Stimulated activated naive CD8-positive, alpha-beta T cell treated with anti-CD3 and anti-CD28 coated beads, Interleukin-15, Interleukin-2, amounts not matched to agents 100 ng/mL and 50 ng/mL, for 24 hours (primary cell): ENCODE results near the gene OLA1.

Experiments used
- H3K27ac Mint-ChIP-seq: one replicate; pipeline ENCODE4 v1.8.0; 2021; ENCODE audit warnings: mild to moderate bottlenecking, mixed read lengths
- H3K27me3 Mint-ChIP-seq: one replicate; pipeline ENCODE4 v1.8.0; 2021; ENCODE audit warnings: mixed read lengths
- H3K36me3 Mint-ChIP-seq: one replicate; pipeline ENCODE4 v1.8.0; 2021; ENCODE audit warnings: low read depth, mixed read lengths
- H3K4me1 Mint-ChIP-seq: one replicate; pipeline ENCODE4 v1.8.0; 2021; ENCODE audit warnings: low read depth, mixed read lengths
- H3K4me3 Mint-ChIP-seq: one replicate; pipeline ENCODE4 v1.8.0; 2021; ENCODE audit warnings: mild to moderate bottlenecking, mixed read lengths
- H3K9me3 Mint-ChIP-seq: one replicate; pipeline ENCODE4 v1.8.0; 2021; ENCODE audit warnings: mixed read lengths

Gene OLA1

GRCh38 chr2:174177316-174177890 lies 70.9 kb downstream of the OLA1 start:
- no peak overlapping the region for H3K4me3 Mint-ChIP-seq
- H3K4me1 Mint-ChIP-seq = peaks cover 13% of the 10 kb centered on the region
- H3K36me3 Mint-ChIP-seq = peaks cover 68% of the 10 kb centered on the region
- no peaks in the 10 kb centered on the region for H3K27me3 Mint-ChIP-seq
- H3K27ac Mint-ChIP-seq = no peak overlapping the region
- peaks cover 16% of the 10 kb centered on the region for H3K9me3 Mint-ChIP-seq

GRCh38 chr2:174176898-174177297 lies 71.4 kb downstream of the OLA1 start:
- no peak overlapping the region for H3K4me3 Mint-ChIP-seq
- peaks cover 18% of the 10 kb centered on the region for H3K9me3 Mint-ChIP-seq
- no peaks in the 10 kb centered on the region for H3K27me3 Mint-ChIP-seq
- peaks cover 71% of the 10 kb centered on the region for H3K36me3 Mint-ChIP-seq
- no peak overlapping the region for H3K27ac Mint-ChIP-seq
- H3K4me1 Mint-ChIP-seq = peaks cover 13% of the 10 kb centered on the region

DNA sequence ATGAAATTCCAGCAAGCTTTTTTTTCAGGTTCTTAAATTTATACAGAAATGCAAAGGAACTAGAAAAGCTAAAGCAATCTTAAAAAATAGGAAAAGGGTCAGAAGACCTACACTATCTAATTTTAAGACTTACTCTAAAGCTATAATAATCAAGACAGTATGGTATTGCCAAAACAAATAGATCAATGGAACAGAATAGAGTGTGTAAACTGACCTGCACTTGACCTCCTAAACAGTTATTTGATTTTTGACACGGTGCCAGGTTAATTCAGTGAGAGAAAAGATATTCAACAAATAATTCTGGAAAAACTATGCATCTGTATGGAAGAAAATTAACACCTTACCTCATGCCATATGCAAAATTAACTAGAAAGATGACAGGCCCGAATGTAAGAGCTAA lies 73.6 kb downstream of the OLA1 start:
- peaks cover 9% of the 10 kb centered on the region for H3K4me1 Mint-ChIP-seq
- H3K36me3 Mint-ChIP-seq = peaks cover 75% of the 10 kb centered on the region
- H3K9me3 Mint-ChIP-seq = peaks cover 27% of the 10 kb centered on the region
- H3K27ac Mint-ChIP-seq = no peak overlapping the region
- no peaks in the 10 kb centered on the region for H3K27me3 Mint-ChIP-seq
- H3K4me3 Mint-ChIP-seq = no peak overlapping the region

DNA sequence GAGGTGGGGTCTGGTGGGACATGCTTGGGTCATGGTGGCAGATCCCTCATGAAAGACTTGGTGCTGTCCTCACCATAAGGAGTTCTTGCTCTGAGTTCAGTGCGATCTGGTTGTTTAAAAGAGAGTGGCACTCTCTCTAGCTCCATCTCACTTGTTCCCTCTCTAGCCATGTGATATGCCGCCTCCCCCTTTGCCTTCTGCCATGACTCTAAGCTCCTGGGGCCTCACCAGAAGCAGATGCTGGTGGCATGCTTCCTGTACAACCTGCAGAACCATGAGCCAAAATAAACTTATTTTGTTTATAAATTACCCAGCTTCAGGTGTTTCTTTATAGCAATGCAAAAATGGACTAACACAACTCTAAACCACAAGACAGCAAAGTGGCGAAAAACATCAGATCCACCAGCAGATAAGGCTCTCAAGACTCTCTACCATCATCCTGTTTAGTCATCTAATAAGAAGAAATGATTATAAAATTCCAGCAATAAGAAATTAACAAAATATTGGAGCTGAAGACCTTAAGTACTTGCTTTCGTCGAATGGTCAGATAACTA lies 75.5 kb downstream of the OLA1 start:
- Mint-ChIP-seq H3K4me1 (peaks cover 11% of the 10 kb centered on the region), H3K9me3 (peaks cover 40% of the 10 kb centered on the region), H3K4me3 (no peak overlapping the region), H3K36me3 (peaks cover 93% of the 10 kb centered on the region), H3K27ac (no peak overlapping the region), H3K27me3 (no peaks in the 10 kb centered on the region)

DNA sequence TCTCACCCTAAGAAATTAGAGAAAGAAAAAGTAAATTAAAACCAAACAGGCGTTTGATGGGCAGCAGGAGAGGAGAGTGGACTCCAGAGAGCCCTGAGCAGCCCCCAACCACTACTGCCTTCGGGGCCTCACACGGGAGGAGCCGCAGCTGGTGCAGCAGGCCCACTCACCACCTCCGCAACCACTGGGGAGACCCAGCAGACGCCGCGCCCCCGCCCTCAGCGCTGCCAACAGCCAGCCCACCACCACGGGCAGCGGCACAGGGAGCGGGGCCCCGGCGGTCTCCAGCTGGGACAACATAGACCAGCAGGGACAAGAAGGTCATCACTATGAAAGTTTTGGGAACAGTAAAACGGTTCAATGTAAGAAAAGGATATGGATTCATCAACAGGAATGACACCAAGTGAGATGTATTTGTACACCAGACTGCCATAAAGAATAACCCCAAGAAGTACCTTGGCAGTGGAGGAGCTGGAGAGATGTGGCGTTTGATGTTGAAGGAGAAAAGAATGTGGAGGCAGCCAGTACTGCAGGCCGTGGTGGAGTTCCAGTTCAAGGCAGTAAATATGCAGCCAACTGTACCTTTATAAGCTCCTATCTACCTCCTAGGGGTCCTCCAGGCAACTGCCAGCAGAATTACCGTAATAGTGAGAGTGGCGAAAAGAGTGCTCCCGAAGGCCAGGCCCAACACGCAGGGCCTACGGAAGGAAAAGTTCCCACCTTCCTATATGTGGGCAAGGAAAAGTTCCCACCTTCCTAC lies 76.5 kb downstream of the OLA1 start:
- H3K9me3 Mint-ChIP-seq = peaks cover 43% of the 10 kb centered on the region
- peaks cover 95% of the 10 kb centered on the region for H3K36me3 Mint-ChIP-seq
- no peak overlapping the region for H3K4me3 Mint-ChIP-seq
- H3K27ac Mint-ChIP-seq = no peak overlapping the region
- no peaks in the 10 kb centered on the region for H3K27me3 Mint-ChIP-seq
- H3K4me1 Mint-ChIP-seq = peaks cover 9% of the 10 kb centered on the region

DNA sequence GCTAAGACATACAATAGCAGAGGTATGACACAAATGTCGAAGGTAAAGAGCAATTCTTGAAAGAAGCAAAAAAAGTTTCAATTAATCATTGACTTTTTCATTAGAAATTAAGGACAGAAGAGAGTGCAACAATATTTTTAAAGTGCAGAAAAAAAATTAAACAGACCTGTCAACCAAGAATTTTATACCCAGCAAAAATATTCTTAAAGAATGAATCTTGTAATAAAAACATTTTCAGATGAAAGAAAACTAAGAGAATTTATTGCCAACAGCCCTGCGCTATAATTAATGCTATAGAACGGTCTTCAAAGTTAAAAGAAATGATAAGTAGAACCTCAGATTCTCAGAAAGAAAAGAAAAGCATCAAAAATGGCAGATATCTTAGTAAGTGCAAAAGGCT lies 79.0 kb downstream of the OLA1 start:
- Mint-ChIP-seq H3K4me3 (no peak overlapping the region), H3K27ac (no peak overlapping the region), H3K27me3 (no peaks in the 10 kb centered on the region), H3K9me3 (peaks cover 35% of the 10 kb centered on the region), H3K36me3 (peaks cover 89% of the 10 kb centered on the region), H3K4me1 (peaks cover 7% of the 10 kb centered on the region)

- Mint-ChIP-seq H3K27me3 (no peaks in the 10 kb centered on the region), H3K4me3 (no peak overlapping the region), H3K36me3 (peaks cover 68% of the 10 kb centered on the region)
These were observed 82.1 kb downstream of the OLA1 start for GRCh38 chr2:174166261-174166660.

DNA sequence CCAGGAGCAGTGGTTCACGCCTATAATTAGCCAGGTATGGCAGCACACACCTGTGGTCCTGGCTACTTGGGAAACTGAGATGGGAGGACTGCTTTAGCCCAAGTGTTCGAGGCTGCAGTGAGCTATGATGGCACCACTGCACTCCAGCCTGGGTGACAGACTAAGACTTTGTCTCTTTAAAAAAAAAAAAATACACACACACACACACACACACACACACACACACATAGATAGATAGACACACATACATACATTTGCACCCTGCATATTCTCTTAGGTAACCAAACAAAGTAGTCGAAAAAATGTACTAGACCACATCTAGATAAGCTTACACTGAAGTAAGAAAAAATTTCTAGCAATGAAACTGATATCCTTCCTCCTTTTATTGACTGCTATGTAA lies 86.8 kb downstream of the OLA1 start:
- Mint-ChIP-seq H3K4me3 (no peak overlapping the region), H3K27ac (no peak overlapping the region), H3K36me3 (peaks cover 35% of the 10 kb centered on the region), H3K4me1 (peaks cover 11% of the 10 kb centered on the region), H3K9me3 (peaks cover 12% of the 10 kb centered on the region), H3K27me3 (no peaks in the 10 kb centered on the region)

More at GRCh38 chr2:174166261-174166660, 82.1 kb downstream of the OLA1 start:
- Mint-ChIP-seq H3K27ac (no peak overlapping the region), H3K9me3 (peaks cover 35% of the 10 kb centered on the region), H3K4me1 (peaks cover 4% of the 10 kb centered on the region)

DNA sequence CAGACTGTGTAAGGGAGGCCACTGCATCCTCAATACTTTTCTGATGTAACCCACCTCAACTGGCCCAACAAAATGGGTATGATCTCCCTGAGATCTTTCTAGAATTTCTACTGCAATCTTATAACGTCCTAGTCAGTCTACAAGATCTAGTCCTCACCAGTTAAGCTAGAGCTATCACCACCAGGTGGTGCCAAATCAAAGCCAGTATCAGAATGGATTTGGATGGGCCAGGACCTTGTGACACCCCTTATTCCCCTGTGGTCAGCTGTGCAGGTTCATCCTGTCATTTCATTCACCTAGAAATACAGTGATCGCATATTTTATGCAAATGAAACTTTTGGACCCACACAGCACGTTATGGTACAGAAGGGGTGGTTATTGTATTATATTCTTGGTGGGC lies 90.3 kb downstream of the OLA1 start:
- H3K9me3 Mint-ChIP-seq = peaks cover 1% of the 10 kb centered on the region
- H3K27ac Mint-ChIP-seq = no peak overlapping the region
- peaks cover 29% of the 10 kb centered on the region for H3K36me3 Mint-ChIP-seq
- H3K4me3 Mint-ChIP-seq = no peak overlapping the region
- H3K27me3 Mint-ChIP-seq = no peaks in the 10 kb centered on the region
- peaks cover 17% of the 10 kb centered on the region for H3K4me1 Mint-ChIP-seq

- no peaks in the 10 kb centered on the region for H3K27me3 Mint-ChIP-seq
- peaks cover 17% of the 10 kb centered on the region for H3K4me1 Mint-ChIP-seq
- no peaks in the 10 kb centered on the region for H3K9me3 Mint-ChIP-seq
- H3K4me3 Mint-ChIP-seq = no peak overlapping the region
- no peak overlapping the region for H3K27ac Mint-ChIP-seq
- peaks cover 27% of the 10 kb centered on the region for H3K36me3 Mint-ChIP-seq
These were observed 91.3 kb downstream of the OLA1 start for GRCh38 chr2:174157053-174157452.

GRCh38 chr2:174153757-174154680 lies 94.3 kb downstream of the OLA1 start:
- Mint-ChIP-seq H3K4me3 (no peak overlapping the region), H3K27ac (no peak overlapping the region), H3K27me3 (no peaks in the 10 kb centered on the region), H3K36me3 (peaks cover 49% of the 10 kb centered on the region), H3K4me1 (peaks cover 17% of the 10 kb centered on the region), H3K9me3 (no peaks in the 10 kb centered on the region)

- Mint-ChIP-seq H3K4me1 (no peaks in the 10 kb centered on the region), H3K36me3 (peaks cover 42% of the 10 kb centered on the region), H3K4me3 (no peak overlapping the region), H3K9me3 (no peaks in the 10 kb centered on the region), H3K27me3 (no peaks in the 10 kb centered on the region), H3K27ac (no peak overlapping the region)
These were observed 98.8 kb downstream of the OLA1 start for GRCh38 chr2:174149530-174149929.

- Mint-ChIP-seq H3K4me3 (no peak overlapping the region), H3K27ac (no peak overlapping the region), H3K4me1 (no peaks in the 10 kb centered on the region), H3K27me3 (no peaks in the 10 kb centered on the region), H3K36me3 (peaks cover 41% of the 10 kb centered on the region), H3K9me3 (no peaks in the 10 kb centered on the region)
These were observed 99.5 kb downstream of the OLA1 start for GRCh38 chr2:174148833-174149232.

DNA sequence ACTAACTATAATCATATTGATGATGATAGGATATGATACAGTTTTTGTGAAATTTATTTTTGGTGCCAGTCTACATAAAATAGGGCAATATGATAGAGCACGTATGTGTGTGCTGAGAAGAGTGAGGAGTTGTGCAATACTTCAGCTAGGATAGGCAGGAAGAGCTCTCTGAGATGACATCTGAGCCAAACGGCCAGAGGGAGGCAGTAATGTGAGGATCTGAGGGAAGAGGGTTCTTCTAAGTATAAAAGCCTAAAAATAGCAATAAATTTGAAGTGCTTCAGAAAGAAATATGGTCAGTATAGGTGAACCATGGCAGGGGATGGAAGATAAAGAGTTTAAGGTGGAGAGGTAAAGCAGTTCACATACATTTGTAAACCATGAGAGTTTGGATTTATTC lies 102.5 kb downstream of the OLA1 start:
- Mint-ChIP-seq H3K27ac (no peak overlapping the region), H3K27me3 (no peaks in the 10 kb centered on the region), H3K4me1 (no peaks in the 10 kb centered on the region), H3K36me3 (peaks cover 51% of the 10 kb centered on the region), H3K4me3 (no peak overlapping the region), H3K9me3 (no peaks in the 10 kb centered on the region)

DNA sequence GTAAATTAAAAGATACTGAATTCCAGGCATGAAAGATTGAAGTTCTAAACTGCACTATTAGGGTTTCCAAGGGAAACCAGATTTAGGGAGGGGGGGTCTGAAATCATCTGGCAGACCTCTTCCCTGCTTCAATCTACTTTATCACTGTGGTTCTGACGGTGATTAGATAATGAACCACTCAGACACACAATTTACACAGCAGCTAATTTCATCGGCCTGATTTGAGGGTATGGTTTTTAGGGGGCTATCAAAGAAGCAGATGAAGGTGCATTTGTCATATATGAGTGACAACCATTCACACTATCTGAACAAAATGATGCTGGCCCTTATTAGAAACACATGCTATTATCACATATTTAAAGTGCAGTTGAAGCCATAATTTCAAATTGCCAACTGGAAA lies 106.0 kb downstream of the OLA1 start:
- Mint-ChIP-seq H3K4me3 (no peak overlapping the region), H3K36me3 (peaks cover 62% of the 10 kb centered on the region), H3K9me3 (no peaks in the 10 kb centered on the region), H3K4me1 (no peaks in the 10 kb centered on the region), H3K27me3 (no peaks in the 10 kb centered on the region), H3K27ac (no peak overlapping the region)
